ENCODE measurements around the gene GSTO1. TPM values are rescaled to one million over a fixed set of nuclear protein-coding genes. Genes with fewer than 3 reads are reported as not detected.
A peak's percentile ranks its signal among the peaks of the same experiment; 100 is the strongest.

The GSTO1 gene
- total and polyA plus RNA-seq, 2 donors from 2014 or later: 83.7 to 263 TPM

DNA sequence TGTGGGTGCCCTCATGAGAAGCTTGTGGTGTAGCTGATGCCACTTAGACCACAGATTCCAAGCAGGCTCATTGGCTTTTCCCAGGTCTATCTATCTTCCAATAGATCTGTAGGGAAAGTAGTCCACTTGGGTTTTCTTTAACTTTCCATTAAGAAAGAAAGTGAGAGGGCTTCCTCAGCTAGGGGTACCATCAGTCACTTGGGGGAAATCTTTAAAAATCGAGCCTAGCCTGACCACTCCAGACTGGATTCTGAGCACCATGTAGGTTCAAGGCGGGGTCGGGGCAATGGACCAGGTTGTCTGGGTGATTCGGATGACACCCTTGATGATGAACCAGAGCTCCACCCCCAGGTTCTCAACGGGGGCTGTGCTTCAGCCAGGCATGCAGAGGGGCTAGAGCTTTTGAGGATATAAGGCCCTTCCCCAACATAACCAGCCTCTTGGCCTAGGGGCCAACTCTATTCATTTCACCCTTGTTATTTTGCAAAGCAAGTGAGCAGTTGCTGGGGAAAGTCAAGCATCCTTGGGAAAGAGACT lies 56.6 kb downstream of the GSTO1 start:
- peaks cover 0 to 15% (median 12%) of the 10 kb centered on the region in 3 donors for H3K4me1 ChIP-seq (ENCODE audit: control insufficient read depth in 2 of 3, insufficient read depth in 2 of 3, low read depth in 1 of 3, low read length in 3 of 3)
- H3K9me3 ChIP-seq (ENCODE audit: control insufficient read depth in 2 of 3, insufficient read depth in 1 of 3, low read length in 3 of 3): no peaks in the 10 kb centered on the region
- H3K9ac ChIP-seq (ENCODE audit: low read length in 3 of 3): no peak overlapping the region
- no peak overlapping the region for H3K4me3 ChIP-seq (ENCODE audit: low read length in 3 of 3)
- no peak for TF ChIP-seq CTCF (IDR thresholded peaks at IDR 0.05; ENCODE audit: borderline replicate concordance, extremely low read depth, insufficient read depth)
- FAIRE-seq: no peak
- intact Hi-C loops (cut with DNase I): no loop called here
- peak overlapping the region in 1 of 2 donors; percentile 5 for H3K27ac ChIP-seq (ENCODE audit: low read depth in 2 of 2, low read length in 2 of 2)
- no peaks in the 10 kb centered on the region for H3K27me3 ChIP-seq (ENCODE audit: control insufficient read depth, insufficient read depth, low read length)
- H3K36me3 ChIP-seq (ENCODE audit: control insufficient read depth in 2 of 3, insufficient read depth in 3 of 3, low read length in 3 of 3): peaks cover 0 to 17% (median 2%) of the 10 kb centered on the region in 3 donors
- no peak for DNase-seq

DNA sequence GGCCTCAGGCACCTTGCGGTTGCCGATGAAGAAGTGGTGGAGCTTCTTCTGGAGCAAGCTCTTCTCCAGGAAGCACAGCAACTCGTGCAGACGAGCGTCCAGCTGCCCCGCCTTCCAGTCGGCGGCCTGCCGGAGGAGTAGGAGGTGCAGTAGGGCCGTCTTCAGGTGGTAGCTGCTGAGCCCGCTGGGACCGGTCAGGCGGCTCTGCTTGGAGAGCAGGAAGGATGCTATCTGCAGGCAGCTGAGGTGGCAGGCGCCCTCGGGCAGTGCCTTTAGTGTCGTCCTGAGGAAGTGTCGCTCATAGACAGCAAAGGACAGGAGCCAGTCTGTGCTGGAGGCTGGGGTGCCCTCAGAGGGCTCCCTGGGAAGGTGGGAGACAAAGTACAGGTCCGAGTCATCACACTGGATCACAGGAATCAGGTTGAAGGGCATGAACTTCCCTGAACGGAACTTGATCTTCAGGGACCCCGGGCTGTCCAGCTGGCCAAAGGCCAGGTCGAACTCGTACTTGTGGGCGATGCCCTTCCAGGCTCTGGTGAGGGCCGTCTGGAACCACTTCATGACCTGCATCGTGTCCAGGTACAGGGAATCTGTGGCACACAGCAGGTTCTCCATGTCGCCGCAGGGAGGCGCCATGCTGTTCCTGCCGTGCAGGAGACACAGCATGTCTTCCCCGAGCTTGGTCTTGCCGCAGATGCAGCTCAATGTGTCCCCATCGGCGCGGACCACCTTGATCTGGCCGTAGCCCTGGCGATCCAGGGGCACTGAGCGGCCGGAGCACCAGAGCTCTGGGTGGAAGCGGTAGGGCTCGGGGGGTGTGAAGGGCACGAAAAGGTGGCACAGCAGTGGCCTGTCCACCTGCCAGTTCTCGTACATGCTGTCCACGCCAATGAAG lies 60.1 kb downstream of the GSTO1 start:
- H3K36me3 ChIP-seq (ENCODE audit: control insufficient read depth in 2 of 3, insufficient read depth in 3 of 3, low read length in 3 of 3): peaks cover 0 to 17% (median 2%) of the 10 kb centered on the region in 3 donors

GRCh38 chr10:104315486-104315921 lies 60.8 kb downstream of the GSTO1 start:
- TF ChIP-seq CTCF (IDR thresholded peaks at IDR 0.05; ENCODE audit: borderline replicate concordance, extremely low read depth, insufficient read depth): no peak
- Histone ChIP-seq H3K9me3 (ENCODE audit: control insufficient read depth in 2 of 3, insufficient read depth in 1 of 3, low read length in 3 of 3) (no peaks in the 10 kb centered on the region), H3K36me3 (ENCODE audit: control insufficient read depth in 2 of 3, insufficient read depth in 3 of 3, low read length in 3 of 3) (peaks cover 0 to 17% (median 2%) of the 10 kb centered on the region in 3 donors), H3K4me3 (ENCODE audit: low read length in 3 of 3) (no peak overlapping the region), H3K27me3 (ENCODE audit: control insufficient read depth, insufficient read depth, low read length) (no peaks in the 10 kb centered on the region), H3K4me1 (ENCODE audit: control insufficient read depth in 2 of 3, insufficient read depth in 2 of 3, low read depth in 1 of 3, low read length in 3 of 3) (peaks cover 0 to 23% (median 11%) of the 10 kb centered on the region in 3 donors), H3K9ac (ENCODE audit: low read length in 3 of 3) (no peak overlapping the region), H3K27ac (ENCODE audit: low read depth in 2 of 2, low read length in 2 of 2) (no peak overlapping the region)
- intact Hi-C loops (cut with DNase I): no loop called here
- DNase-seq (no peak), FAIRE-seq (no peak)

More for the DNA sequence above, 60.1 kb downstream of the GSTO1 start:
- no peak for TF ChIP-seq CTCF (IDR thresholded peaks at IDR 0.05; ENCODE audit: borderline replicate concordance, extremely low read depth, insufficient read depth)
- Histone ChIP-seq H3K9me3 (ENCODE audit: control insufficient read depth in 2 of 3, insufficient read depth in 1 of 3, low read length in 3 of 3) (no peaks in the 10 kb centered on the region), H3K27me3 (ENCODE audit: control insufficient read depth, insufficient read depth, low read length) (no peaks in the 10 kb centered on the region), H3K4me3 (ENCODE audit: low read length in 3 of 3) (no peak overlapping the region), H3K9ac (ENCODE audit: low read length in 3 of 3) (no peak overlapping the region), H3K4me1 (ENCODE audit: control insufficient read depth in 2 of 3, insufficient read depth in 2 of 3, low read depth in 1 of 3, low read length in 3 of 3) (peaks cover 0 to 28% (median 17%) of the 10 kb centered on the region in 3 donors), H3K27ac (ENCODE audit: low read depth in 2 of 2, low read length in 2 of 2) (no peak overlapping the region)
- DNase-seq (no peak), FAIRE-seq (no peak)
- intact Hi-C loops (cut with DNase I): no loop called here
